Adrenal gland (tissue), 12 donors: Measurements from ENCODE around the gene TTLL5. TPM values are rescaled to one million over a fixed set of nuclear protein-coding genes. Genes with fewer than 3 reads are reported as not detected.
A peak's percentile ranks its signal among the peaks of the same experiment; 100 is the strongest.

Source experiments
- DNase-seq, 7 donors: peaks; one replicate each; pipeline ENCODE4 v3.0.0-alpha.2; 2019 to 2020
- H3K27ac ChIP-seq, 5 donors: fragments of 200-600 bp; sonication (generic) in 4 of 5; 1 replicate in 3 of 5; 2 replicates in 2 of 5; pipeline versions ENCODE4 v1.5.1 to v1.8.0; 2016 to 2020; ENCODE audit warnings: mild to moderate bottlenecking in 1 of 5
- H3K27me3 ChIP-seq: fragments of 200-600 bp; 2 replicates; pipeline ENCODE4 v1.8.0; 2021
- H3K36me3 ChIP-seq, 2 donors: fragments of 200-600 bp; replicated peaks in 1 of 2; 1 replicate in 1 of 2; 2 replicates in 1 of 2; pipeline versions ENCODE4 v1.5.1 to v1.8.0; 2018 to 2022
- H3K4me1 ChIP-seq, 2 donors: fragments of 200-600 bp; replicated peaks in 1 of 2; 1 replicate in 1 of 2; 2 replicates in 1 of 2; pipeline versions ENCODE4 v1.5.1 to v1.8.0; 2018 to 2021
- H3K4me3 ChIP-seq, 4 donors: fragments of 200-600 bp; sonication (generic) in 3 of 4; one replicate each; pipeline ENCODE4 v1.5.1; 2016 to 2018
- H3K9me3 ChIP-seq, 3 donors: fragments of 200-600 bp; sonication (generic) in 1 of 3; replicated peaks in 1 of 3; 1 replicate in 2 of 3; 2 replicates in 1 of 3; pipeline versions ENCODE4 v1.5.1 to v1.8.0; 2016 to 2021
- CTCF ChIP-seq, 6 experiments: fragments of 450-650 bp in 4 of 6; fragments of 200-600 bp in 2 of 6; sonication (generic) in 1 of 6; IDR thresholded peaks; 1 replicate in 5 of 6; 2 replicates in 1 of 6; pipeline versions ENCODE4 v1.5.1 to v1.8.0; 2016 to 2021; ENCODE audit warnings: antibody characterized with exemption in 6 of 6, mild to moderate bottlenecking in 2 of 6, moderate library complexity in 1 of 6
- POLR2A ChIP-seq, 2 donors: fragments of 450-650 bp; IDR thresholded peaks; one replicate each; pipeline ENCODE4 v1.6.1; 2017; ENCODE audit warnings: antibody characterized with exemption in 2 of 2, mild to moderate bottlenecking in 2 of 2, moderate library complexity in 1 of 2
- WGBS, 4 donors: extraction: QIAGEN DNeasy Blood & Tissue Kit in 2 of 4; methylation state at CpG; one replicate each; pipeline versions ENCODE4 v1.1.5 to v1.1.7; 2013 to 2017; 5-methylcytosine and 5-hydroxymethylcytosine counted together
- intact Hi-C, 2 donors: fragments of 100-400 bp; cut with DNase I; formaldehyde crosslinking; loops; one replicate each; pipeline versions ENCODE4 v1.14.1 to v1.15.0; 2022 to 2023
- polyA plus RNA-seq, 3 donors: library from polyadenylated mRNA; stranded (reverse); fragments of 200-250 nt in 2 of 3; fragments of 350-450 nt in 1 of 3; fragmentation: Illumina TruSeq in 1 of 3; extraction: RNeasy Lipid Tissue Mini Kit (QIAGEN cat#74804) in 1 of 3; gene quantifications; one replicate each; pipeline ENCODE4 v1.2.3, GENCODE V29; 2013 to 2014
- total RNA-seq, 9 donors: library from RNA; depleted of rRNA in 4 of 9; stranded (reverse); fragments of >200 nt in 4 of 9; fragments of 120-200 nt in 1 of 9; fragmentation: NEBNext Ultra II Directional in 1 of 9; extraction: Animal tissue kit (Norgen Biotek cat#: 25700) in 1 of 9; gene quantifications; one replicate each; pipeline versions ENCODE4 v1.1.0 to v1.2.4, GENCODE V29; 2013 to 2023
- donor health status: healthy with polysubstance abuse.
- donor health status: Bipolar disorder and iron deficiency.
- donor health status: DM: yes; HTN: yes; CAD: no.
- donor health status: DM: no; HTN: no; CAD: no.
- donor health status: DM: no; HTN: no; CAD: no.
- donor health status: DM: yes; HTN: yes; CAD: no.

Gene TTLL5
- total and polyA plus RNA-seq, 12 donors, result 12.7 to 34.0 (median 24.1) TPM

GRCh38 chr14:75783602-75784313, 122.7 kb downstream of the TTLL5 start:
- Histone ChIP-seq H3K27me3 (no peaks in the 10 kb centered on the region), H3K36me3 (peaks cover 4 to 7% of the 10 kb centered on the region in 2 donors), H3K4me3 (no peak overlapping the region), H3K9me3 (peaks cover 0 to 6% (median 0%) of the 10 kb centered on the region in 3 donors), H3K27ac (peak overlapping the region in 1 of 5 donors; percentile 7), H3K4me1 (peaks cover 5 to 20% of the 10 kb centered on the region in 2 donors)
- TF ChIP-seq CTCF (IDR thresholded peaks at IDR 0.05), result no peak
- TF ChIP-seq POLR2A (IDR thresholded peaks at IDR 0.05), result no peak
- 88 to 98% (median 94%) methylated on average over 3 of the region's 3 CpGs for WGBS, 4 donors
- intact Hi-C loops, result loop anchor here in 1 of 2 donors (10.0 kb wide), 1 partner anchor 69 kb away; no protein-coding TSS in a partner anchor
- DNase-seq, result no peak

GRCh38 chr14:75784314-75784686, 123.3 kb downstream of the TTLL5 start:
- Histone ChIP-seq H3K36me3 (peaks cover 4 to 7% of the 10 kb centered on the region in 2 donors), H3K27ac (no peak overlapping the region), H3K4me3 (no peak overlapping the region), H3K27me3 (no peaks in the 10 kb centered on the region), H3K4me1 (peaks cover 5 to 20% of the 10 kb centered on the region in 2 donors), H3K9me3 (peaks cover 0 to 11% (median 0%) of the 10 kb centered on the region in 3 donors)
- TF ChIP-seq POLR2A (IDR thresholded peaks at IDR 0.05), result no peak
- no peak for TF ChIP-seq CTCF (IDR thresholded peaks at IDR 0.05)
- no peak for DNase-seq
- 94 to 100% (median 98%) methylated on average over 3 of the region's 3 CpGs for WGBS, 4 donors
- intact Hi-C loops, result loop anchor here in 1 of 2 donors (10.0 kb wide), 1 partner anchor 69 kb away; no protein-coding TSS in a partner anchor

- H3K27ac ChIP-seq, result no peak overlapping the region
- intact Hi-C loops, result no loop called here
- TF ChIP-seq POLR2A (IDR thresholded peaks at IDR 0.05) (no peak), CTCF (IDR thresholded peaks at IDR 0.05) (peak in 5 of 6 experiments; percentile 15 to 49 (median 27))
These were observed 132.8 kb downstream of the TTLL5 start for GRCh38 chr14:75793806-75794205.

GRCh38 chr14:75794615-75795038, 133.6 kb downstream of the TTLL5 start:
- WGBS, 4 donors, result 67 to 73% (median 71%) methylated on average over 2 of the region's 2 CpGs
- no peak for DNase-seq
- intact Hi-C loops, result no loop called here
- H3K27ac ChIP-seq, result no peak overlapping the region
- no peaks in the 10 kb centered on the region for H3K9me3 ChIP-seq
- no peak overlapping the region for H3K4me3 ChIP-seq
- H3K36me3 ChIP-seq, result no peaks in the 10 kb centered on the region
- H3K27me3 ChIP-seq, result no peaks in the 10 kb centered on the region
- H3K4me1 ChIP-seq, result no peaks in the 10 kb centered on the region
- TF ChIP-seq POLR2A (IDR thresholded peaks at IDR 0.05) (no peak), CTCF (IDR thresholded peaks at IDR 0.05) (peak in 1 of 6 experiments; percentile 6)

More at GRCh38 chr14:75793806-75794205, 132.8 kb downstream of the TTLL5 start:
- H3K4me3 ChIP-seq, result no peak overlapping the region
- H3K27me3 ChIP-seq, result no peaks in the 10 kb centered on the region
- H3K4me1 ChIP-seq, result no peaks in the 10 kb centered on the region
- WGBS, 4 donors, result 72 to 80% (median 75%) methylated on average over 2 of the region's 2 CpGs
- peaks cover 0 to 4% (median 0%) of the 10 kb centered on the region in 3 donors for H3K9me3 ChIP-seq
- DNase-seq, result peak in 1 of 7 donors; percentile 22
- H3K36me3 ChIP-seq, result no peaks in the 10 kb centered on the region
